MM.1S (cell line): ENCODE measurements around the gene KLK15.

Source experiments
- DNase-seq: peaks from one replicate; pipeline ENCODE4 v3.0.0-alpha.2; 2015
- H2AFZ ChIP-seq: fragments of 300-600 bp; sonication (generic); 2 replicates; pipeline ENCODE4 v1.6.0; 2016; ENCODE audit warnings: antibody characterized with exemption, low read length
- H3F3A ChIP-seq: fragments of 300-600 bp; sonication (generic); 2 replicates; pipeline ENCODE4 v1.6.1; 2016; ENCODE audit warnings: mild to moderate bottlenecking, antibody characterized with exemption, low read length, moderate library complexity, mixed read lengths; ENCODE audit not compliant: insufficient read depth
- H3K27ac ChIP-seq: fragments of 300-600 bp; sonication (generic); 2 replicates; pipeline ENCODE4 v1.5.1; 2016; ENCODE audit warnings: mild to moderate bottlenecking, low read length
- H3K27me3 ChIP-seq: fragments of 300-600 bp; sonication (generic); replicated peaks from 2 replicates; pipeline ENCODE4 v1.6.0; 2016; ENCODE audit warnings: low read length; ENCODE audit not compliant: insufficient read depth
- H3K36me3 ChIP-seq: fragments of 300-600 bp; sonication (generic); replicated peaks from 2 replicates; pipeline ENCODE4 v1.6.1; 2016; ENCODE audit warnings: mild to moderate bottlenecking, low read length, mixed read lengths; ENCODE audit not compliant: insufficient read depth
- H3K4me1 ChIP-seq: fragments of 300-600 bp; sonication (generic); 2 replicates; pipeline ENCODE4 v1.6.1; 2016; ENCODE audit warnings: low read length, mixed read lengths
- H3K4me2 ChIP-seq: fragments of 300-600 bp; sonication (generic); 2 replicates; pipeline ENCODE4 v1.6.0; 2016; ENCODE audit warnings: low read depth, low read length
- H3K4me3 ChIP-seq: fragments of 300-600 bp; sonication (generic); 2 replicates; pipeline ENCODE4 v1.5.1; 2016; ENCODE audit warnings: low read length, mixed read lengths
- H3K79me2 ChIP-seq: fragments of 300-600 bp; sonication (generic); 2 replicates; pipeline ENCODE4 v1.6.1; 2016; ENCODE audit warnings: mixed run types, low read length, mixed read lengths
- H3K9ac ChIP-seq: fragments of 300-600 bp; sonication (generic); 2 replicates; pipeline ENCODE4 v1.6.1; 2016; ENCODE audit warnings: low read length, mixed read lengths
- H3K9me2 ChIP-seq: fragments of 300-600 bp; sonication (generic); replicated peaks from 2 replicates; pipeline ENCODE4 v1.6.1; 2016; ENCODE audit warnings: mild to moderate bottlenecking, low read length, mixed read lengths; ENCODE audit not compliant: insufficient read depth
- H3K9me3 ChIP-seq: fragments of 300-600 bp; sonication (generic); replicated peaks from 2 replicates; pipeline ENCODE4 v1.6.1; 2016; ENCODE audit warnings: mild to moderate bottlenecking, low read length, mixed read lengths; ENCODE audit not compliant: insufficient read depth
- H4K20me1 ChIP-seq: fragments of 300-600 bp; sonication (generic); 2 replicates; pipeline ENCODE4 v1.6.1; 2016; ENCODE audit warnings: mild to moderate bottlenecking, low read length, moderate library complexity, mixed read lengths; ENCODE audit not compliant: insufficient read depth
- CTCF ChIP-seq: fragments of 300-600 bp; sonication (generic); IDR thresholded peaks from 2 replicates; pipeline ENCODE4 v1.5.1; 2016; ENCODE audit warnings: antibody characterized with exemption, low read length, mixed read lengths
- EZH2 ChIP-seq: fragments of 300-600 bp; sonication (generic); optimal IDR thresholded peaks from 2 replicates; pipeline ENCODE3; 2017; ENCODE audit warnings: low read depth, mild to moderate bottlenecking, antibody characterized with exemption, low read length, mixed read lengths
- EZH2phosphoT487 ChIP-seq: fragments of 300-600 bp; sonication (generic); IDR thresholded peaks from 2 replicates; pipeline ENCODE4 v1.6.1; 2018; ENCODE audit warnings: antibody characterized with exemption, low read length

The KLK15 gene

GRCh38 chr19:50854636-50855410, 21.4 kb upstream of the KLK15 start, which contains the start of gene KLK3:
Gene KLK3, plus strand, starts transcription at chr19:50854915. Its CDS starts 41 bp downstream, at chr19:50854956.
- Histone ChIP-seq H3K4me3 (no peak within 1 kb of the TSS), H3K27me3 (peaks cover 46% of the 10 kb centered on the region), H3K27ac (no peak within 1 kb of the TSS), H3F3A (no peaks in the 10 kb centered on the region), H3K4me1 (no peaks in the 10 kb centered on the region), H2AFZ (no peak within 1 kb of the TSS), H3K9ac (no peak within 1 kb of the TSS), H3K36me3 (no peaks in the 10 kb centered on the region), H3K4me2 (no peak within 1 kb of the TSS), H3K9me2 (no peaks in the 10 kb centered on the region), H4K20me1 (no peaks in the 10 kb centered on the region), H3K79me2 (no peaks in the 10 kb centered on the region), H3K9me3 (no peaks in the 10 kb centered on the region)
- TF ChIP-seq EZH2 (no peak), EZH2phosphoT487 (no peak), CTCF (no peak)
- DNase-seq: no peak

GRCh38 chr19:50851620-50852019, 18.2 kb upstream of the KLK15 start:
- Histone ChIP-seq H3K4me3 (no peak overlapping the region), H3K9ac (no peak overlapping the region), H3F3A (no peaks in the 10 kb centered on the region), H3K36me3 (no peaks in the 10 kb centered on the region), H3K9me3 (no peaks in the 10 kb centered on the region), H3K9me2 (no peaks in the 10 kb centered on the region), H2AFZ (no peak overlapping the region), H3K27ac (no peak overlapping the region), H3K79me2 (no peaks in the 10 kb centered on the region), H3K27me3 (peaks cover 37% of the 10 kb centered on the region), H3K4me2 (no peak overlapping the region), H4K20me1 (no peaks in the 10 kb centered on the region), H3K4me1 (no peaks in the 10 kb centered on the region)
- TF ChIP-seq CTCF: no peak
- no peak for TF ChIP-seq EZH2
- TF ChIP-seq EZH2phosphoT487: no peak
- DNase-seq: no peak

- no peaks in the 10 kb centered on the region for H3K79me2 ChIP-seq
- H3K36me3 ChIP-seq: no peaks in the 10 kb centered on the region
- H3K4me2 ChIP-seq: no peak overlapping the region
- H3K4me3 ChIP-seq: no peak overlapping the region
- TF ChIP-seq EZH2: no peak
- TF ChIP-seq EZH2phosphoT487: no peak
- TF ChIP-seq CTCF: no peak
- DNase-seq: no peak
- H3K9ac ChIP-seq: no peak overlapping the region
- no peaks in the 10 kb centered on the region for H3F3A ChIP-seq
- no peaks in the 10 kb centered on the region for H3K9me2 ChIP-seq
- peaks cover 45% of the 10 kb centered on the region for H3K27me3 ChIP-seq
- H2AFZ ChIP-seq: no peak overlapping the region
- H4K20me1 ChIP-seq: no peaks in the 10 kb centered on the region
- no peaks in the 10 kb centered on the region for H3K9me3 ChIP-seq
- no peak overlapping the region for H3K27ac ChIP-seq
- H3K4me1 ChIP-seq: no peaks in the 10 kb centered on the region
These were observed 17.4 kb upstream of the KLK15 start for GRCh38 chr19:50850738-50851137.
